Measurements from ENCODE around the gene PTGIS.

DNA sequence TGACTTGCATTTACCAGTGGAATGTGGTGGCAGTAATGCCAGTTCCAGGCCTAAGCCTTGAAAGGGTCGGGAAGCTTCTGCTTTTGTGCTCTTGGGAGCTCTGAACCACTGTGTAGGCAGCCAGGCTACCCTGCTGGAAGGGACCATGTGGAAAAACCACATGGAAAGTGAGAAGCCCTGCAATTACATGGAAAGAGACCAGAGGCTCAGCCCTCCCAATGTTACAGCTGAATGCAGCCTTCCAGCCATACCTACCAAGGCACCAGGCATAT is 70.6 kb downstream of the PTGIS start:
- TF ChIP-seq, protein P1, sequence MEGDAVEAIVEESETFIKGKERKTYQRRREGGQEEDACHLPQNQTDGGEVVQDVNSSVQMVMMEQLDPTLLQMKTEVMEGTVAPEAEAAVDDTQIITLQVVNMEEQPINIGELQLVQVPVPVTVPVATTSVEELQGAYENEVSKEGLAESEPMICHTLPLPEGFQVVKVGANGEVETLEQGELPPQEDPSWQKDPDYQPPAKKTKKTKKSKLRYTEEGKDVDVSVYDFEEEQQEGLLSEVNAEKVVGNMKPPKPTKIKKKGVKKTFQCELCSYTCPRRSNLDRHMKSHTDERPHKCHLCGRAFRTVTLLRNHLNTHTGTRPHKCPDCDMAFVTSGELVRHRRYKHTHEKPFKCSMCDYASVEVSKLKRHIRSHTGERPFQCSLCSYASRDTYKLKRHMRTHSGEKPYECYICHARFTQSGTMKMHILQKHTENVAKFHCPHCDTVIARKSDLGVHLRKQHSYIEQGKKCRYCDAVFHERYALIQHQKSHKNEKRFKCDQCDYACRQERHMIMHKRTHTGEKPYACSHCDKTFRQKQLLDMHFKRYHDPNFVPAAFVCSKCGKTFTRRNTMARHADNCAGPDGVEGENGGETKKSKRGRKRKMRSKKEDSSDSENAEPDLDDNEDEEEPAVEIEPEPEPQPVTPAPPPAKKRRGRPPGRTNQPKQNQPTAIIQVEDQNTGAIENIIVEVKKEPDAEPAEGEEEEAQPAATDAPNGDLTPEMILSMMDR (IDR thresholded peaks at IDR 0.05): no peak
- no peak for TF ChIP-seq POLR2AphosphoS5 (IDR thresholded peaks at IDR 0.05)

All from gastroesophageal sphincter (tissue), 3 donors.